Stomach (tissue), 9 donors: Measurements from ENCODE around the gene DEPDC1. TPM values are rescaled to one million over a fixed set of nuclear protein-coding genes. Genes with fewer than 3 reads are reported as not detected.

Experiments used
- DNase-seq, 2 donors: peaks; one replicate each; pipeline versions ENCODE4 v3.0.0 to v3.0.0-alpha.2; 2013 to 2019
- H3K27ac ChIP-seq, 5 donors: fragments of 200-600 bp in 4 of 5; sonication (generic) in 4 of 5; one replicate each; pipeline ENCODE4 v1.5.1; 2013 to 2019; ENCODE audit warnings: mild to moderate bottlenecking in 1 of 5, moderate library complexity in 1 of 5
- H3K27me3 ChIP-seq, 3 donors: fragments of 200-600 bp; sonication (generic); one replicate each; pipeline ENCODE4 v1.5.1; 2017 to 2019; ENCODE audit warnings: mixed run types in 1 of 3
- H3K36me3 ChIP-seq, 4 donors: fragments of 200-600 bp; sonication (generic); 1 replicate in 3 of 4; 2 replicates in 1 of 4; pipeline ENCODE4 v1.5.1; 2016 to 2019
- H3K4me1 ChIP-seq, 4 donors: fragments of 200-600 bp; sonication (generic); one replicate each; pipeline ENCODE4 v1.5.1; 2016 to 2019
- H3K4me3 ChIP-seq, 4 donors: fragments of 200-600 bp; sonication (generic) in 3 of 4; one replicate each; pipeline ENCODE4 v1.5.1; 2016 to 2019; ENCODE audit warnings: mild to moderate bottlenecking in 1 of 4
- H3K9me3 ChIP-seq, 4 donors: fragments of 200-600 bp; sonication (generic); one replicate each; pipeline ENCODE4 v1.5.1; 2016 to 2019
- EP300 ChIP-seq: sonication (generic); formaldehyde crosslinking; IDR thresholded peaks from one replicate; pipeline ENCODE4 v1.6.1; 2017; ENCODE audit warnings: antibody characterized with exemption
- POLR2A ChIP-seq, 4 donors: fragments of 450-650 bp; IDR thresholded peaks; one replicate each; pipeline ENCODE4 v1.6.1; 2016; ENCODE audit warnings: antibody characterized with exemption in 4 of 4, control low read depth in 2 of 4, mild to moderate bottlenecking in 1 of 4, moderate library complexity in 1 of 4
- POLR2AphosphoS5 ChIP-seq, 3 donors: sonication (generic); formaldehyde crosslinking; IDR thresholded peaks; one replicate each; pipeline ENCODE4 v1.6.1; 2016; ENCODE audit warnings: antibody characterized with exemption in 3 of 3
- WGBS, 5 donors: extraction: QIAGEN DNeasy Blood & Tissue Kit in 3 of 5; methylation state at CpG; one replicate each; pipeline versions ENCODE4 v1.1.5 to v1.1.7; 2013 to 2018; 5-methylcytosine and 5-hydroxymethylcytosine counted together
- intact Hi-C: fragments of 100-400 bp; cut with DNase I; formaldehyde crosslinking; loops from one replicate; pipeline ENCODE4 v1.15.1; 2023; ENCODE audit warnings: low total_unique reads
- polyA plus RNA-seq, 3 donors: library from polyadenylated mRNA; stranded (reverse); fragments of 200-250 nt; gene quantifications; one replicate each; pipeline ENCODE4 v1.2.3, GENCODE V29; 2013
- total RNA-seq, 5 donors: library from RNA; depleted of rRNA; stranded (reverse); fragments of >200 nt; gene quantifications; one replicate each; pipeline versions ENCODE4 v1.1.0 to v1.2.3, GENCODE V29; 2014 to 2016
- TF ChIP-seq, protein P1 (sequence below), 7 experiments: fragments of 450-650 bp in 4 of 7; fragments of 200-600 bp in 3 of 7; sonication (generic) in 3 of 7; IDR thresholded peaks; one replicate each; pipeline ENCODE4 v1.5.1; 2016 to 2019; ENCODE audit warnings: antibody characterized with exemption in 7 of 7, control low read depth in 2 of 7, mild to moderate bottlenecking in 1 of 7
- donor health status: healthy with polysubstance abuse.
- donor health status: Bipolar disorder and iron deficiency.
- donor health status: healthy.

Gene DEPDC1
- total and polyA plus RNA-seq, 8 donors = 0.29 to 16.3 (median 2.4) TPM; not detected in 1

DNA sequence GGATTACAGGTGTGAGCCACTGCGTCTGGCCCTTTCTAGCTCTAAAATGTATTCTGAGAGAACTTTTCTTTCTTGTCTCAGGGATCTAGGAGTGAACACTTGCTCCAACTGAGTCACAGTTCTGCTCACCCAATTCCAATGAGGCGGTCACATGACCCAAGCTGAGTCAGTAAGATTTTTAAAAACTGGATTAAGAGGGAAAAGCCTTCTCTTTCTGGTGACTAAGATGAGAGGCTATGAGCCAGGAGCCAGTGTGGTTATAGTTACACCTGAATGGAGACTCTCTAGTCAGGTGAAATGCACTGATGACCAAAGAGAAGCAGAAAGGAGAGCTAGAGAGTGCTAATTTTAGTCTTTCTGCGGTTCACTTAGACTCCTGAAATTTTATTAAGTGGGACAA, 9.5 kb upstream of the DEPDC1 start:
- Histone ChIP-seq H3K36me3 (no peaks in the 10 kb centered on the region), H3K9me3 (peaks cover 0 to 10% (median 6%) of the 10 kb centered on the region in 4 donors), H3K27me3 (no peaks in the 10 kb centered on the region), H3K4me1 (no peaks in the 10 kb centered on the region), H3K4me3 (no peak overlapping the region), H3K27ac (no peak overlapping the region)
- DNase-seq = no peak
- intact Hi-C loops = no loop called here
- WGBS, 5 donors = 86 to 94% (median 88%) methylated on average over 3 of the region's 3 CpGs
- TF ChIP-seq EP300 = no peak
- TF ChIP-seq POLR2AphosphoS5 (IDR thresholded peaks at IDR 0.05) = no peak
- TF ChIP-seq, protein P1, sequence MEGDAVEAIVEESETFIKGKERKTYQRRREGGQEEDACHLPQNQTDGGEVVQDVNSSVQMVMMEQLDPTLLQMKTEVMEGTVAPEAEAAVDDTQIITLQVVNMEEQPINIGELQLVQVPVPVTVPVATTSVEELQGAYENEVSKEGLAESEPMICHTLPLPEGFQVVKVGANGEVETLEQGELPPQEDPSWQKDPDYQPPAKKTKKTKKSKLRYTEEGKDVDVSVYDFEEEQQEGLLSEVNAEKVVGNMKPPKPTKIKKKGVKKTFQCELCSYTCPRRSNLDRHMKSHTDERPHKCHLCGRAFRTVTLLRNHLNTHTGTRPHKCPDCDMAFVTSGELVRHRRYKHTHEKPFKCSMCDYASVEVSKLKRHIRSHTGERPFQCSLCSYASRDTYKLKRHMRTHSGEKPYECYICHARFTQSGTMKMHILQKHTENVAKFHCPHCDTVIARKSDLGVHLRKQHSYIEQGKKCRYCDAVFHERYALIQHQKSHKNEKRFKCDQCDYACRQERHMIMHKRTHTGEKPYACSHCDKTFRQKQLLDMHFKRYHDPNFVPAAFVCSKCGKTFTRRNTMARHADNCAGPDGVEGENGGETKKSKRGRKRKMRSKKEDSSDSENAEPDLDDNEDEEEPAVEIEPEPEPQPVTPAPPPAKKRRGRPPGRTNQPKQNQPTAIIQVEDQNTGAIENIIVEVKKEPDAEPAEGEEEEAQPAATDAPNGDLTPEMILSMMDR (IDR thresholded peaks at IDR 0.05) = no peak
- TF ChIP-seq POLR2A (IDR thresholded peaks at IDR 0.05) = no peak

DNA sequence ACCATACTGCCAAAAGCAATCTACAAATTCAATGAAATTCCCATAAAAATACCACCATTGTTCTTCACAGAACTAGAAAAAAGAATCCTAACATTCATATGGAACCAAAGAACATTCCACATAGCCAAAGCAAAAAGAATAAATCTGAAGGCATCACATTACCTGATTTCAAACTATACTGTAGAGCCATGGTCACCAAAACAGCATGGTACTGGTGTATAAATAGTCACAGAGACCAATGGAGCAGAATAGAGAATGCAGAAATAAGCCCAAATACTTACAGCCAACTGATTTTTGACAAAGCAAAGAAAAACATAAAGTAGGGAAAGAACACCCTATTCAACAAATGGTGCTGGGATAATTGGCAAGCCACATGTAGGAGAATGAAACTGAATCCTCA, 6.2 kb upstream of the DEPDC1 start:
- Histone ChIP-seq H3K4me3 (no peak overlapping the region), H3K4me1 (no peaks in the 10 kb centered on the region), H3K27ac (no peak overlapping the region), H3K36me3 (no peaks in the 10 kb centered on the region), H3K9me3 (peaks cover 0 to 10% (median 6%) of the 10 kb centered on the region in 4 donors), H3K27me3 (no peaks in the 10 kb centered on the region)
- intact Hi-C loops = no loop called here
- TF ChIP-seq EP300 = no peak
- TF ChIP-seq POLR2A (IDR thresholded peaks at IDR 0.05) = no peak
- TF ChIP-seq POLR2AphosphoS5 (IDR thresholded peaks at IDR 0.05) = no peak
- TF ChIP-seq, protein P1 (IDR thresholded peaks at IDR 0.05) = no peak
- DNase-seq = no peak

DNA sequence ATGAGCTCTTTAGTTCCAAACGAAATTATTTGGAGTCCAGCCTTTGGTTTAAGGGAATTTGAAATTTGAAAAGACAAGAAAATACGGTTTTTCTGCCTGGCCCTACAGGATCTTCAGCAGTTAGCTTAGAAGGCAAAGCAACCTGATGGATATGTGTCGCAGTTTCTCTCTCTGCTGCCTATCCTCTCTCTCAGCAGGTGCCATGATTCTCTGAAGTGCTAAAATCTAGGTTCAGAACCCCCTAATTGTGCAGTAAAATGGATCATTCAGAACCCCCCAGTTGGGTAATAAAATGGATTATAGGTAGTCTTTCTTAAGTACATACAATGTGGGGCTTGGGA, 446 bp upstream of the DEPDC1 start:
- Histone ChIP-seq H3K9me3 (no peaks in the 10 kb centered on the region), H3K27ac (peak overlapping the region in 2 of 5 donors; percentile 46 to 55), H3K4me1 (peaks cover 6 to 21% (median 17%) of the 10 kb centered on the region in 4 donors), H3K27me3 (no peaks in the 10 kb centered on the region), H3K36me3 (no peaks in the 10 kb centered on the region), H3K4me3 (peak overlapping the region; percentile 62 to 73 (median 68))
- intact Hi-C loops = no loop called here
- WGBS, 5 donors = 0 to 10% (median 4%) methylated on average over 3 of the region's 3 CpGs
- TF ChIP-seq POLR2AphosphoS5 (IDR thresholded peaks at IDR 0.05) (no peak), EP300 (no peak), POLR2A (IDR thresholded peaks at IDR 0.05) (no peak)
- TF ChIP-seq, protein P1 (IDR thresholded peaks at IDR 0.05) = no peak
- DNase-seq = no peak

DNA sequence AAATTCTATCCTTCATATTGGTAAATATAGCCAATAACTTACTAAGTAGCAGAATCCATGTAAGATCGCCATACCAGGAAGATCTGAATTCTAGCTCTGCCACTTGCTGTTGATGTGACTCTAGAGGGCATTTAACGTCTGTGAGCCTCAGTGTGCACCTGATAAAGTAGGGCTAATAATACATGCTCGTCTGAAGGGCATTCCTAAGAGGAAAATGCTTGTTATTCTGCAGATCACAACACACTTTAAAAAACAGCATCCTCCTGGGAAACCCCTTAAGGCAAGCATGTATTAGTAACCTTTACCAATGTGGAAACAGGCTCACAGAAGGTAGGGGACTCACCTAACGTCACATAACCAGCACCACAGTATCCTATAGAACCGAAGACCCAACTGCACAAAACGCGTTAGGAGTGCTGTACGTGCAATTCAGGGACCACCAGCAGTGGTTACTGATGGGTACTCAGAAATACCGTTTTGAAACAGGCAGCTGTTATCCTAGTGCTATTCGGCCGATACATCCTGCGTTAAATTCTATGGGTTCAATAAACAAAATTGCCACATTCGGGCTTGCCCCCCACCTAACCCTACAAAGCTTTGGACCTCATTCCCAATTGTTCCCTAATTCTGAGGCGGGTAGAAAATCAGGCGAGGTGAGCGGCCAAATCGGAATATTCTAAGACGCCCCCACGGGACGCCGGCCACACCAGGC, 758 bp downstream of the DEPDC1 start:
- Histone ChIP-seq H3K4me3 (peak overlapping the region; percentile 62 to 73 (median 68)), H3K36me3 (no peaks in the 10 kb centered on the region), H3K9me3 (no peaks in the 10 kb centered on the region), H3K27me3 (no peaks in the 10 kb centered on the region), H3K27ac (peak overlapping the region in 3 of 5 donors; percentile 13 to 55 (median 46)), H3K4me1 (peaks cover 6 to 21% (median 17%) of the 10 kb centered on the region in 4 donors)
- peak in 1 of 2 donors; percentile 14 for DNase-seq
- WGBS, 5 donors = 8 to 10% (median 9%) methylated on average over 21 of the region's 21 CpGs
- TF ChIP-seq POLR2AphosphoS5 (IDR thresholded peaks at IDR 0.05) = no peak
- no peak for TF ChIP-seq POLR2A (IDR thresholded peaks at IDR 0.05)
- TF ChIP-seq EP300 = no peak
- TF ChIP-seq, protein P1 (IDR thresholded peaks at IDR 0.05) = no peak
- intact Hi-C loops = no loop called here
